Epithelial cell of proximal tubule (primary cell): Measurements from ENCODE around the gene CD2AP. TPM values are rescaled to one million over a fixed set of nuclear protein-coding genes. Genes with fewer than 3 reads are reported as not detected.

Experiments used
- DNase-seq: peaks from one replicate; pipeline ENCODE4 v3.0.0-alpha.2; 2011; ENCODE audit warnings: low read depth
- H3K4me3 ChIP-seq: 2 replicates; pipeline ENCODE4 v1.5.1; 2011; ENCODE audit warnings: low read depth, mild to moderate bottlenecking, low read length
- total RNA-seq: library from RNA; depleted of rRNA; stranded (reverse); fragments of >200 nt; gene quantifications from 2 replicates; pipeline ENCODE4 v1.2.3, GENCODE V29; 2015
- TF ChIP-seq, protein P1 (sequence below): conservative IDR thresholded peaks from 2 replicates; pipeline ENCODE4 v1.5.1; 2012; ENCODE audit warnings: low read depth, mild to moderate bottlenecking, low read length

Gene CD2AP
- total RNA-seq, 1 donor from 2014 or later: 61.7 TPM

DNA sequence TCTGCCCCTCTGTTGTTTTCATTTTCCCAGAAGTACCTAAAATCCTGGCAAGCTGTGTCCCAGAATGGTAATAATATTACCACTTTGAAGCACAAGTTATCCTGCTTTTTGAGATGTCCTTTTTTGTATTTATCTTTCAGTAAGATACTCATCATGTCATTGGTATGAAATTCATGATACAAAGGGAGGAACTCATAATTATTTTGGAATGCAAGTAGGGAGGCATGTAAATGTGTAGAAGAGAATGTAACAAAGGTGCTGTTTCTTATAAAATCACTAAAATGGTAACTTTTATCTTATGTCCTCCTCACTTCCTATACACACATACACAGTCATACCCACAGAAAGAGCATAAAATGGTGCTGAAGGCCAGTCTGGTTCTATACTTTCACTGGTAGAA lies 109.9 kb downstream of the CD2AP start:
- no peak overlapping the region for H3K4me3 ChIP-seq
- DNase-seq: no peak
- TF ChIP-seq, protein P1, sequence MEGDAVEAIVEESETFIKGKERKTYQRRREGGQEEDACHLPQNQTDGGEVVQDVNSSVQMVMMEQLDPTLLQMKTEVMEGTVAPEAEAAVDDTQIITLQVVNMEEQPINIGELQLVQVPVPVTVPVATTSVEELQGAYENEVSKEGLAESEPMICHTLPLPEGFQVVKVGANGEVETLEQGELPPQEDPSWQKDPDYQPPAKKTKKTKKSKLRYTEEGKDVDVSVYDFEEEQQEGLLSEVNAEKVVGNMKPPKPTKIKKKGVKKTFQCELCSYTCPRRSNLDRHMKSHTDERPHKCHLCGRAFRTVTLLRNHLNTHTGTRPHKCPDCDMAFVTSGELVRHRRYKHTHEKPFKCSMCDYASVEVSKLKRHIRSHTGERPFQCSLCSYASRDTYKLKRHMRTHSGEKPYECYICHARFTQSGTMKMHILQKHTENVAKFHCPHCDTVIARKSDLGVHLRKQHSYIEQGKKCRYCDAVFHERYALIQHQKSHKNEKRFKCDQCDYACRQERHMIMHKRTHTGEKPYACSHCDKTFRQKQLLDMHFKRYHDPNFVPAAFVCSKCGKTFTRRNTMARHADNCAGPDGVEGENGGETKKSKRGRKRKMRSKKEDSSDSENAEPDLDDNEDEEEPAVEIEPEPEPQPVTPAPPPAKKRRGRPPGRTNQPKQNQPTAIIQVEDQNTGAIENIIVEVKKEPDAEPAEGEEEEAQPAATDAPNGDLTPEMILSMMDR: no peak

DNA sequence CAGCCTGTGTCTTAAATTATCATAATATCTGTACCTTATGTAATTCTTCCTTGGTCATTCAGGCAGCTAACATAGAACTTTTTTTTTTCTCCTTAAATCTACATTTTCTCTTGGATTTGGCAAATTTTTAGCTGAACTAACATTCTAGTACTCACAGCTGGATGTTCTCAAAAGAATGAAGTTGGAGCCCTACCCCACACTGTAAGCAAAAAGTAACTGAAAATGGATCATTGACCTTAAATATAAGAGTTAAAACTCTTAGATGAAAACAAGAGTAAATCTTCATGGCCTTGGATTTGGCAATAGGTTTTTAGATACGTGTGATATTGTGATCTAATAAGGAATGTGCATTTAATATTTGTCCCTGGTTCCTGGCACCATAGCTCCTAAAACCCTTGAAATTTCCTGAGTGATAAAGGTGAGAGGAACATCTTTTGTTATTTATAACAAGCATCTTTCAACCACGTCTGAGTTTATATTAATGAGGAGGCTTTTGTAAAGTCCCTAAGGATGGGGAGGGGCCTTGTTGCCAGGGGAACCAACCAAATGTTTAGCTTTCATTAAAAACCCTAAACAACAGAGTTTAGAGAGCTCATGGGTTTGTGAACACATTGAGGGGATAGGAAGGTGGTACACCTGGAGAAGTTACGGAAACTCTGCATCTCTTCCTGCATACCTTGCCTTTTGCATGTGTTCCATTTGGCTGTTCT lies 114.7 kb downstream of the CD2AP start:
- TF ChIP-seq, protein P1: no peak
- no peak for DNase-seq
- H3K4me3 ChIP-seq: no peak overlapping the region

DNA sequence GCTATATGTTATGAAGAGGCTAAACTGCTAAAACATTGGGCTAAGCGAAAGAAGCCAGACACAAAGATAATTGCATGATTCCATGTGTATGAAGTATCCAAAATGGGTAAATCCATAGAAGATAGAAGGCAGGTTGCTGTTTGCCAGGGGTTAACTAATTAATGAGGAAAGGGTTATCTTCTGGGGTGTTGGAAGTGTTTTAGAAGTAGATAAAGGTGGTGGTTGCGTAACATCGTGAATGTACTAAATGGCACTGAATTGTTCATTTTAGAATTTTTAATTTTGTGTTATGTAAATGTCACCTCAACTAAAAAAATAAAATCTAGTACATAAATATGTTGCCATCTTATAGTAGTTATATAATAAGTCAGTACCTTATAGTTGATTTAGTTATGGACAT lies 116.4 kb downstream of the CD2AP start:
- DNase-seq: no peak
- TF ChIP-seq, protein P1: no peak
- H3K4me3 ChIP-seq: no peak overlapping the region

DNA sequence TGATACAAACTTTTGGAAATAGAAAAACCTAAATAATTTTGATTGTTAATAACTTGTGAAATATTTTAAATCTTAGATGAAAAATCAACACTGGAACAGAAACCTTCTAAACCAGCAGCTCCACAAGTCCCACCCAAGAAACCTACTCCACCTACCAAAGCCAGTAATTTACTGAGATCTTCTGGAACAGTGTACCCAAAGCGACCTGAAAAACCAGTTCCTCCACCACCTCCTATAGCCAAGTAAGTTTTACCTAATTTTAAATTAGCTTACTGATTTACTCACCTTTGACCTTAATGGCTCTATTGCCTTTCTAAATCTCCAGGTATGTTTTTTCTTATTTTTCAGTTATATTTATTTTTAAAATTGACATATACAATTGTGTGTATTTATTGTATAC lies 118.2 kb downstream of the CD2AP start:
- no peak overlapping the region for H3K4me3 ChIP-seq
- TF ChIP-seq, protein P1: no peak
- DNase-seq: no peak

DNA sequence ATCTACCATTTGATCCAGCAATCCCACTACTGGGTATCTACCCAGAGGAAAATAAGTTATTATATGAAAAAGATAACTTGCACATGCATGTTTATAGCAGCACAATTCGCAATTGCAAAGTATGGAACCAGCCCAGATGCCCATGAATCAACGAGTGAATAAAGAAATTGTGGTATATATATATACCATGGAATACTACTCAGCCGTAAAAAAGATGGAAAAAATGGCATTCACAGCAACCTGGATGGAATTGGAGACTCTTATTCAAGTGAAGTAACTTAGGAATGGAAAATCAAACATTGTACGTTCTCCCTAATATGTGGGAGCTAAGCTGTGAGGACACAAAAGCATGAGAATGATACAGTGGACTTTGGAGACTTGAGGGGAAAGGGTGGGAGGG lies 120.8 kb downstream of the CD2AP start:
- no peak overlapping the region for H3K4me3 ChIP-seq
- no peak for DNase-seq
- TF ChIP-seq, protein P1: no peak

DNA sequence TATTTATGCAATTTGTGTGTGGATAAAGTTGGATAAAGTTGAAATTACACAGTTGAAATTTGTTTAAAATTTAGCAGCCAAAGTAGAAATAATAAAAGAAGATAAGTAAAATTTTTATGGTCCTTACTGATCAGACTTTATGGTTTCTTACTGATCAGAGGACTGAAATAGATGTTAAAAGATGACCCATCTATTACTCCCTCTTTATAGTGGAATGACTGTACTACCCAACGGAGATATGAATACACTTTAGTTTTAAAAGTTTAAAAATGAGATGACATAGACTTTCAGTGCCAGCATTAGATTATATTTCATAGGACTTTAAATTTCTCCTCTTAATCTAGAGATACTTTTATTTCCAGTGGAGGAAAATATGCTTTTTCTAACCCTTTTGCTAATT lies 121.9 kb downstream of the CD2AP start:
- TF ChIP-seq, protein P1: no peak
- DNase-seq: no peak

DNA sequence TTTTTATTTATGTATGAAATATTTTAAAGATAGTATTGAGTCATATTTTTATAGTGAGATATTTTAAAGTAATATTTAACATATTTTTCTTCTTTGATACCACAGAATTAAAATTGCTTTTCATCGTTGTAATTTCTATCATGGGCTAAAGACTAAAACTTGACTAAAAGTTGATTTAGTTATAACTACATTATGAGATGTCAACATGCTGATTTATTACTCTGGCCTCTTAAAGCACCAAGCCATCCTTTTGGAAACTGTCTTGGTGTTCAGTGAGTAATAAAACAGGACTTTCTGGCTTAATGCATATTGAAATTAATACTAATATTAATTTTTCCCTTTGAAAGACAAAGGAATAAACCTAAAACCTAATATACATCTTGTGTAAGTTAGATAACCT lies 125.6 kb downstream of the CD2AP start:
- TF ChIP-seq, protein P1: no peak
- no peak overlapping the region for H3K4me3 ChIP-seq
- DNase-seq: no peak

More for the DNA sequence above, 121.9 kb downstream of the CD2AP start:
- no peak overlapping the region for H3K4me3 ChIP-seq
